ENCODE data around the gene VEZF1. TPM values are rescaled to one million over a fixed set of nuclear protein-coding genes. Genes with fewer than 3 reads are reported as not detected.

VEZF1 gene
- total RNA-seq (2014; rRNA removed; shearing (Covaris generic)) (45.5 and 51.9 TPM in 2 replicates), polyA plus RNA-seq (2016; fragmentation: Nextera tagmentation; extraction: Ambion mirVana) (30.5 and 32.2 TPM in 2 replicates)

GRCh38 chr17:57987581-57988300 lies at the start of gene VEZF1:
Gene VEZF1, minus strand, starts transcription at chr17:57988254. Its CDS starts 143 bp downstream, at chr17:57988111.
- Histone ChIP-seq H3K36me3 (ENCODE audit: low read depth) (no peaks in the 10 kb centered on the region), H3F3A (ENCODE audit: insufficient read depth) (peaks cover 69% of the 10 kb centered on the region), H3K4me3 (peak within 1 kb of the TSS; percentile 81), H3K79me2 (ENCODE audit: insufficient read depth) (peaks cover 56% of the 10 kb centered on the region), H2AFZ (peak within 1 kb of the TSS; percentile 74), H3K9ac (peak within 1 kb of the TSS; percentile 94), H4K20me1 (ENCODE audit: insufficient read depth) (no peaks in the 10 kb centered on the region), H3K4me2 (ENCODE audit: unreplicated experiment) (peak within 1 kb of the TSS; percentile 95), H3K4me1 (ENCODE audit: insufficient read depth) (peaks cover 40% of the 10 kb centered on the region), H3K27ac (peak within 1 kb of the TSS; percentile 89), H3K9me3 (ENCODE audit: low read depth) (no peaks in the 10 kb centered on the region), H3K27me3 (replicated peaks; ENCODE audit: insufficient read depth) (no peaks in the 10 kb centered on the region), H3K9me2 (ENCODE audit: insufficient read depth) (no peaks in the 10 kb centered on the region)
- WGBS, 2 experiments (ENCODE audit: low coverage in 1 of 2, low lambda C conversion rate in 2 of 2, missing lambda C conversion rate in 2 of 2): 2 to 3% methylated on average over 9 to 68 of the region's 74 CpGs
- TF ChIP-seq EZH2 (IDR thresholded peaks at IDR 0.05; ENCODE audit: insufficient read depth, poor library complexity, severe bottlenecking): no peak
- no peak for TF ChIP-seq EZH2phosphoT487 (IDR thresholded peaks at IDR 0.05; ENCODE audit: insufficient read depth, low read depth)
- peak; percentile 90 for DNase-seq
- in situ Hi-C loops (cut with MboI): no loop called here

- H3K9ac ChIP-seq: no peak overlapping the region
- H3K27ac ChIP-seq: no peak overlapping the region
- H3K27me3 ChIP-seq (replicated peaks; ENCODE audit: insufficient read depth): no peaks in the 10 kb centered on the region
- no peaks in the 10 kb centered on the region for H3K36me3 ChIP-seq (ENCODE audit: low read depth)
- H4K20me1 ChIP-seq (ENCODE audit: insufficient read depth): no peaks in the 10 kb centered on the region
- H3F3A ChIP-seq (ENCODE audit: insufficient read depth): no peaks in the 10 kb centered on the region
- H3K4me2 ChIP-seq (ENCODE audit: unreplicated experiment): no peak overlapping the region
- H2AFZ ChIP-seq: no peak overlapping the region
- no peak overlapping the region for H3K4me3 ChIP-seq
- H3K4me1 ChIP-seq (ENCODE audit: insufficient read depth): no peaks in the 10 kb centered on the region
- WGBS, 2 experiments (ENCODE audit: low coverage in 1 of 2, low lambda C conversion rate in 2 of 2, missing lambda C conversion rate in 2 of 2): 43 to 44% methylated on average over 6 of the region's 6 CpGs
- TF ChIP-seq EZH2 (IDR thresholded peaks at IDR 0.05; ENCODE audit: insufficient read depth, poor library complexity, severe bottlenecking) (no peak), EZH2phosphoT487 (IDR thresholded peaks at IDR 0.05; ENCODE audit: insufficient read depth, low read depth) (no peak)
- no peak for DNase-seq
- H3K9me2 ChIP-seq (ENCODE audit: insufficient read depth): no peaks in the 10 kb centered on the region
- no peaks in the 10 kb centered on the region for H3K9me3 ChIP-seq (ENCODE audit: low read depth)
- no peaks in the 10 kb centered on the region for H3K79me2 ChIP-seq (ENCODE audit: insufficient read depth)
- in situ Hi-C loops (cut with MboI): no loop called here
Observed at GRCh38 chr17:58032691-58033415, 44.8 kb upstream of the VEZF1 start.

DNA sequence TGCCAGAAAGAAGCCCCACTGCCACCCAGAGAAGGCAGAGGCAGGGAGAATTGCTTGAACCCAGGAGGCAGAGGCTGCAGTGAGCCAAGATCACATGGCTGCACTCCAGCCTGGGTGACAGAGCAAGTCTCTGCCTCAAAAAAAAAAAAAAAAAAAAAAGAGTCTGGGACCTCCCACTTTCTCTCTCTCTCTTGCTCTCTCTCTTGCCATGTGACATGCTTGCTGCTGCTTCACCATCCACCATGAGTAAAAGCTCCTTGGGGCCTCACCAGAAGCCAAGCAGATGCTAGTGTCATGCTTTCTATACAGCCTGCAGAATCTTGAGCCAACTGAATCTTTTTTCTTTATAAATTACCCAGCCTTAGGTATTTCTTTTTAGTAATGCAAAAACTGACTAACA lies 40.5 kb upstream of the VEZF1 start:
- H3K4me2 ChIP-seq (ENCODE audit: unreplicated experiment): no peak overlapping the region
- no peak overlapping the region for H3K9ac ChIP-seq
- no peak for DNase-seq
- no peak overlapping the region for H2AFZ ChIP-seq
- H3K27me3 ChIP-seq (replicated peaks; ENCODE audit: insufficient read depth): 0 out of 2 replicates have a peak, but pooled peaks cover 4% of the 10 kb centered on the region
- no peaks in the 10 kb centered on the region for H3K79me2 ChIP-seq (ENCODE audit: insufficient read depth)
- H3K9me2 ChIP-seq (ENCODE audit: insufficient read depth): no peaks in the 10 kb centered on the region
- no peaks in the 10 kb centered on the region for H4K20me1 ChIP-seq (ENCODE audit: insufficient read depth)
- in situ Hi-C loops (cut with MboI): no loop called here
- no peak overlapping the region for H3K27ac ChIP-seq
- no peaks in the 10 kb centered on the region for H3K4me1 ChIP-seq (ENCODE audit: insufficient read depth)
- H3K36me3 ChIP-seq (ENCODE audit: low read depth): no peaks in the 10 kb centered on the region
- no peak for TF ChIP-seq EZH2 (IDR thresholded peaks at IDR 0.05; ENCODE audit: insufficient read depth, poor library complexity, severe bottlenecking)
- no peak for TF ChIP-seq EZH2phosphoT487 (IDR thresholded peaks at IDR 0.05; ENCODE audit: insufficient read depth, low read depth)
- no peaks in the 10 kb centered on the region for H3K9me3 ChIP-seq (ENCODE audit: low read depth)
- no peaks in the 10 kb centered on the region for H3F3A ChIP-seq (ENCODE audit: insufficient read depth)
- H3K4me3 ChIP-seq: no peak overlapping the region

DNA sequence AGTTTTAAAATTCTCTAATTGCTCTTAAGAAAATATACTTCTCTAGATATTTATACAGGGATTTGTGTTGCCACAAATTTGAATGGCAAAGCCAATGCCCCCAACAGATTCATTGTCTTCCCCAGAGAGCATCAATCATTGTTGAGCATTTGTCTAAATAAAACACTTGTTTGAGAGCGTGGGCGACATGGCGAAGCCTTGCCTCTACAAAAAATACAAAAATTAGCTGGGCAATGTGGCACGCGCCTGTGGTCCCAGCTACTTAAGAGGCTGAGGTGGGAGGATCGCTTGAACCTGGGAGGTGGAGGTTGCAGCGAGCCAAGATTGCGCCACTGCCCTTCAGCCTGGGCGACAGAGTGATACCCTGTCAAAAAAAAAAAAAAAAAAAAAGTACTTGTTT lies 32.3 kb upstream of the VEZF1 start:
- TF ChIP-seq EZH2 (IDR thresholded peaks at IDR 0.05; ENCODE audit: insufficient read depth, poor library complexity, severe bottlenecking) (no peak), EZH2phosphoT487 (IDR thresholded peaks at IDR 0.05; ENCODE audit: insufficient read depth, low read depth) (no peak)
- H3K27me3 ChIP-seq (replicated peaks; ENCODE audit: insufficient read depth): no peaks in the 10 kb centered on the region
- H4K20me1 ChIP-seq (ENCODE audit: insufficient read depth): no peaks in the 10 kb centered on the region
- no peaks in the 10 kb centered on the region for H3F3A ChIP-seq (ENCODE audit: insufficient read depth)
- H3K4me2 ChIP-seq (ENCODE audit: unreplicated experiment): no peak overlapping the region
- H3K9me2 ChIP-seq (ENCODE audit: insufficient read depth): no peaks in the 10 kb centered on the region
- no peak overlapping the region for H2AFZ ChIP-seq
- H3K36me3 ChIP-seq (ENCODE audit: low read depth): no peaks in the 10 kb centered on the region
- DNase-seq: no peak
- H3K9me3 ChIP-seq (ENCODE audit: low read depth): no peaks in the 10 kb centered on the region
- H3K79me2 ChIP-seq (ENCODE audit: insufficient read depth): no peaks in the 10 kb centered on the region
- no peak overlapping the region for H3K9ac ChIP-seq
- WGBS, 2 experiments (ENCODE audit: low coverage in 1 of 2, low lambda C conversion rate in 2 of 2, missing lambda C conversion rate in 2 of 2): 87 to 92% methylated on average over 9 of the region's 9 CpGs
- H3K4me1 ChIP-seq (ENCODE audit: insufficient read depth): no peaks in the 10 kb centered on the region
- H3K27ac ChIP-seq: no peak overlapping the region
- H3K4me3 ChIP-seq: no peak overlapping the region
- in situ Hi-C loops (cut with MboI): no loop called here

Measured in GM23248 (cell line).